ENCODE results near the gene ZNF791.

DNA sequence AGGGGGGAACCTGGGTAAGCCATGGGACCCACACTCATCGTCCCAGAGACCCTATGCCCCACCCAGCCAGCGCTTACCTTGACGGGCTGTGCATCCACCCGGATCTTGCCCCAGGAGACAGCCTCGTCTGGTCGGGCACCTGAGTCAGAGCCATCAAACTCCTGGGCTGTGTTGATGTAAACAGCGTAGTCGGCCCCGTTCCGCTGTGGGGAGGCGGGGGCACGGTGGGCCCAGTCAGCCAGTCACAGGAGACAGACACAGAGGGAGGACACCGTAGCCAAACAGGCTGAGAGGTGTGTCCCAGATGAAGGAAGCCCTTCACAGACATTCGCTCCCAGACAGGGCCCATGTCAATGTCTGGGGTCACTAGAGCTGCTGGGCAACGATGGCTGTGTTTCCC is 65.2 kb downstream of the ZNF791 start:
- TF ChIP-seq, protein P1, sequence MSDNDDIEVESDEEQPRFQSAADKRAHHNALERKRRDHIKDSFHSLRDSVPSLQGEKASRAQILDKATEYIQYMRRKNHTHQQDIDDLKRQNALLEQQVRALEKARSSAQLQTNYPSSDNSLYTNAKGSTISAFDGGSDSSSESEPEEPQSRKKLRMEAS (CRISPR knock-in tag; IDR thresholded peaks at IDR 0.05), result no peak
- TF ChIP-seq, protein P2, sequence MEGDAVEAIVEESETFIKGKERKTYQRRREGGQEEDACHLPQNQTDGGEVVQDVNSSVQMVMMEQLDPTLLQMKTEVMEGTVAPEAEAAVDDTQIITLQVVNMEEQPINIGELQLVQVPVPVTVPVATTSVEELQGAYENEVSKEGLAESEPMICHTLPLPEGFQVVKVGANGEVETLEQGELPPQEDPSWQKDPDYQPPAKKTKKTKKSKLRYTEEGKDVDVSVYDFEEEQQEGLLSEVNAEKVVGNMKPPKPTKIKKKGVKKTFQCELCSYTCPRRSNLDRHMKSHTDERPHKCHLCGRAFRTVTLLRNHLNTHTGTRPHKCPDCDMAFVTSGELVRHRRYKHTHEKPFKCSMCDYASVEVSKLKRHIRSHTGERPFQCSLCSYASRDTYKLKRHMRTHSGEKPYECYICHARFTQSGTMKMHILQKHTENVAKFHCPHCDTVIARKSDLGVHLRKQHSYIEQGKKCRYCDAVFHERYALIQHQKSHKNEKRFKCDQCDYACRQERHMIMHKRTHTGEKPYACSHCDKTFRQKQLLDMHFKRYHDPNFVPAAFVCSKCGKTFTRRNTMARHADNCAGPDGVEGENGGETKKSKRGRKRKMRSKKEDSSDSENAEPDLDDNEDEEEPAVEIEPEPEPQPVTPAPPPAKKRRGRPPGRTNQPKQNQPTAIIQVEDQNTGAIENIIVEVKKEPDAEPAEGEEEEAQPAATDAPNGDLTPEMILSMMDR (IDR thresholded peaks at IDR 0.05), result no peak
- TF ChIP-seq, protein P3, sequence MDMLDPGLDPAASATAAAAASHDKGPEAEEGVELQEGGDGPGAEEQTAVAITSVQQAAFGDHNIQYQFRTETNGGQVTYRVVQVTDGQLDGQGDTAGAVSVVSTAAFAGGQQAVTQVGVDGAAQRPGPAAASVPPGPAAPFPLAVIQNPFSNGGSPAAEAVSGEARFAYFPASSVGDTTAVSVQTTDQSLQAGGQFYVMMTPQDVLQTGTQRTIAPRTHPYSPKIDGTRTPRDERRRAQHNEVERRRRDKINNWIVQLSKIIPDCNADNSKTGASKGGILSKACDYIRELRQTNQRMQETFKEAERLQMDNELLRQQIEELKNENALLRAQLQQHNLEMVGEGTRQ (CRISPR knock-in tag; IDR thresholded peaks at IDR 0.05), result no peak
- TF ChIP-seq, protein P4, sequence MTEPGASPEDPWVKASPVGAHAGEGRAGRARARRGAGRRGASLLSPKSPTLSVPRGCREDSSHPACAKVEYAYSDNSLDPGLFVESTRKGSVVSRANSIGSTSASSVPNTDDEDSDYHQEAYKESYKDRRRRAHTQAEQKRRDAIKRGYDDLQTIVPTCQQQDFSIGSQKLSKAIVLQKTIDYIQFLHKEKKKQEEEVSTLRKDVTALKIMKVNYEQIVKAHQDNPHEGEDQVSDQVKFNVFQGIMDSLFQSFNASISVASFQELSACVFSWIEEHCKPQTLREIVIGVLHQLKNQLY (CRISPR knock-in tag; IDR thresholded peaks at IDR 0.05), result no peak

Measured in WTC11 (cell line).